GM12872 (cell line): ENCODE data around the gene MUSTN1.

Experiments
- CTCF ChIP-seq: IDR thresholded peaks from 3 replicates; pipeline ENCODE4 v1.5.1; 2011; ENCODE audit warnings: low read depth, mild to moderate bottlenecking, low read length, moderate library complexity; ENCODE audit not compliant: insufficient read depth

MUSTN1 gene

DNA sequence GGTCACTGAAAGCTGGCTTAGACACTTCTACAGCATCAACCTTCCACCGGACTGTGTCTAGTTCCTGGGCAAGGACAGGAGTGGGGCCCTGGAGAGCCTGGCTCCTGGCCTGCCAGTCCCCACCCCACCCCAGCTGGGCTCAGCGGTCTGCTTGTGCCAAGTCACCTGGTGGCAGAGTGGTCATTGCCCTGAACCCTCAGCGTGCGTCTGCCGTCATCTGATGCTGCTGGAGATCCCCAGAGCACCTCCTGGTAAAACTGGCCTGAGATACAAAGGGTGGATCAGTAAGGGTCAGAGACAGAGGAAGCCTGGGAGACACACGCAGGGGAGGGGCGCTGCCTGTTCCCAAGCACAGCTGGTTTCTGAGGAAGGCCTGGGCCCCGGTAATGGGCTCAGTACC lies 21.0 kb downstream of the MUSTN1 start:
- TF ChIP-seq CTCF: no peak

DNA sequence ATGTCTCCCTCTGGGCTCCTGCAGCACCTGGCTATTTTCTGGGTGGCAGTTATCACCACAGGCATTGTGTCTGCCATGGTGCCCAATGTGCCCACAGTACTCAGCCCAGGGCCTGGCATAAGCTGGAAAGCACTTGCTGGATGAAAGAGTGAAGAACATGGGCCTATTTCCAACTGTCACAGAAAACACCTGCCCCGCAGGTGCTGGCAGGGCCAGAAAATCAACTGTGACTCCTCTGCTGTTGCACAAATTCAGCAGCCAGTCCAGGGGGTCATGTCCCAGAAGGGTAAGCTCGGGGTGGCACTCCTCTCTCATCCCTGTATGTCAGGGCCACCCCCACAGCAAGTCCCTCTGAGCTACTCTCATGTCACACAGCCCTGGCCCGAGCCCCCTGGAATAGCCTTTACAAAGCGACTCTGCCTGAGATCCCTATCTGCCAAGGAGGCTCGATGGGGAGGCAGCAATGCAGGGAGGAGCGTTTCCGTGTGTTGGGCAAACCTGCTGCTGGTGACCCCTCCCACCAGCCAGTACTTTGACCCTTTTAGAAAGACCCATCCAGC lies 23.3 kb downstream of the MUSTN1 start:
- no peak for TF ChIP-seq CTCF

DNA sequence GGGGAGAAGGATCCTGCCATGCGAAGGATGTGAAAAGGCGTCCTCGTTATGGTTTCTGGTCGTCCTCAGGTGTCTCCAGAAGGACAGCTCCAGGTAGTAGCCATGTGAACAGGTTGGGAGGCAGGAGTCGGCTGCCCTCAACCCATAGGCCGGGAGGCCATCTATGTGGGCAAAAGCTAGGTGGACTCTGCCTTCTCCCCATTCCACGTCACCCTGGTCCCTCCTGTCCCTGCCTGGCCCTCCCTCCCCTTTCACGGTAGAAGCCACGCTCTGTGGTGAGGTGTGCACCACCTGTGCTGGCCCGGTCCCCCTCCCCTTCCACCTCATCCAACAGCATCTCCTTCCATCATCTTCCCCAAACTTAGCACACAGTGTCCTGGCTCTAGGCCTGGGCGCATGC lies 23.9 kb downstream of the MUSTN1 start:
- TF ChIP-seq CTCF: no peak

- no peak for TF ChIP-seq CTCF
These were observed 25.0 kb downstream of the MUSTN1 start for GRCh38 chr3:52809662-52810377.

DNA sequence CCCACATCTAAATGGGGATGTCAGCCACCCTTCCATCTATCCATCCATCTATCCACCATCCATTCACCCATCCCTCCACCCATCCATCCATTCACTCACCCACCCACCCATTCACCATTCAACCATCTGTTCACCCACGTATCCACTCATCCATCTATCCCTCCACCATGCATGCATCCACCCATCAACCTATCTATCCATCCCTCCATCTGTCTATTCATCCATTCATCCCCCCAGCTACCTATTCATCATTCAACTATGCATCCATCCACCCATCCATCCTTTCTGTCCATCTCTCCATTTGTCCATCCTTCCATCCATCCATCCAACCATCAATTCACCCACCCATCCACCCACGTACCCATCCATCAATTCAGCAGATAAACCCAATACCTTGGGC lies 25.7 kb downstream of the MUSTN1 start:
- no peak for TF ChIP-seq CTCF

DNA sequence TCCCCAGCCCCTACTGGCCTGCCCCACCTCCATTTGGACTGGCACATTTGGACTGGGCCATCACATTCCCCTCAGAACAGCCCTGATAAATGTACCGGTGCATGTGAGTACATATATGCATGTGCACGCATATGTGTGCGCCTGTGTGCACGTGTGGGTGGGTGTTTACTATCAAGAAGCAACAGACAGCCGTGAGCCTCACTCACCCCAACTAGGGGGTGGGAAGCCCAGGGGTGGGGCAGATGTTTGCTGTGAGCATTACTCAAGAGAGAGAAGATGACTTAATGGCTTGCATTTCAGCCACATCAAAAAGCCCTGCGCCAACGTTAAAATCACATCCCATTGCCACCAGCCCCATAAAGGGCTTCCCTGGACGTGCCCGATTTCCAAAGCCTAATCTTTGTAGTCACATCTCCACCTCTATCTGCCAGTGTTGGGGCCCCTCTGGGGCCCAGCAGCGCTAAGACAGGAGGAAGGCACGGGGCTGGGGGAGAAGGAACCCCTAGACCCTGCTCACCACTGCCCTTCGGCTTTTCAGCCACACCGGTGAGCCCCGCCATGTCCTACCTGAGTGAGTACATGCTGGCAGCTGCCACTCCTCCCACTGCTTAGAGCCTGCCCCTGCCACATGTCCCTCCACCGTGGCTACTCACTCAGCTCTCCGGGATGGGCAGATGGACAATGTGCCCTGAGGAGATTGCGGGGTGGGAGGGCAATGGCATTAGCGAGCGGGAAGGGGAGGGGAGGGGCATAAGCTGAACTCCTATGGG lies 29.4 kb downstream of the MUSTN1 start:
- TF ChIP-seq CTCF: no peak

GRCh38 chr3:52801839-52802238 lies 33.0 kb downstream of the MUSTN1 start:
- TF ChIP-seq CTCF: no peak
